Endodermal cell (in vitro differentiated cells): Measurements from ENCODE around the gene GGT5. TPM values are rescaled to one million over a fixed set of nuclear protein-coding genes. Genes with fewer than 3 reads are reported as not detected.

Experiments
- DNase-seq: peaks from one replicate; pipeline ENCODE4 v3.0.0-alpha.2; 2017
- H3K27ac ChIP-seq: 2 replicates; pipeline ENCODE4 v1.5.1; 2013; ENCODE audit warnings: mild to moderate bottlenecking, low read depth, low read length, moderate library complexity
- H3K27me3 ChIP-seq: 2 replicates; pipeline ENCODE4 v1.6.1; 2013; ENCODE audit warnings: mild to moderate bottlenecking, low read length, moderate library complexity; ENCODE audit not compliant: insufficient read depth, control insufficient read depth, poor library complexity, severe bottlenecking
- H3K36me3 ChIP-seq: 2 replicates; pipeline ENCODE4 v1.7.0; 2013; ENCODE audit warnings: mild to moderate bottlenecking, low read length, moderate library complexity; ENCODE audit not compliant: control insufficient read depth, insufficient read depth
- H3K4me1 ChIP-seq: one replicate; pipeline ENCODE4 v1.7.0; 2013; ENCODE audit warnings: low read length; ENCODE audit not compliant: control insufficient read depth, insufficient read depth
- H3K4me3 ChIP-seq: 2 replicates; pipeline ENCODE4 v1.5.1; 2013; ENCODE audit warnings: mild to moderate bottlenecking, low read length, moderate library complexity
- H3K9ac ChIP-seq: 2 replicates; pipeline ENCODE4 v1.6.1; 2013; ENCODE audit warnings: mild to moderate bottlenecking, low read length, moderate library complexity; ENCODE audit not compliant: poor library complexity, severe bottlenecking; ENCODE audit errors: extremely low read depth
- H3K9me3 ChIP-seq: 2 replicates; pipeline ENCODE4 v1.6.1; 2013; ENCODE audit warnings: mild to moderate bottlenecking, low read length, moderate library complexity; ENCODE audit not compliant: control insufficient read depth
- H3K27ac Mint-ChIP-seq: 2 replicates; pipeline ENCODE4 v1.8.0; 2020; ENCODE audit warnings: mixed read lengths
- H3K27me3 Mint-ChIP-seq: 2 replicates; pipeline ENCODE4 v1.8.0; 2021; ENCODE audit warnings: mild to moderate bottlenecking, mixed read lengths; ENCODE audit not compliant: insufficient read depth
- H3K36me3 Mint-ChIP-seq: 2 replicates; pipeline ENCODE4 v1.8.0; 2020; ENCODE audit warnings: low read depth, mixed read lengths
- H3K4me1 Mint-ChIP-seq: 2 replicates; pipeline ENCODE4 v1.8.0; 2020; ENCODE audit warnings: mixed read lengths
- H3K4me3 Mint-ChIP-seq: 2 replicates; pipeline ENCODE4 v1.8.0; 2020; ENCODE audit warnings: mild to moderate bottlenecking, moderate library complexity, mixed read lengths
- H3K9me3 Mint-ChIP-seq: 2 replicates; pipeline ENCODE4 v1.8.0; 2020; ENCODE audit warnings: mild to moderate bottlenecking, mixed read lengths
- WGBS, 2 experiments: methylation state at CpG; one replicate each; pipeline versions ENCODE4 v1.1.5 to v1.1.7; 2013; ENCODE audit warnings: missing lambda C conversion rate in 2 of 2, mixed read lengths in 1 of 2; ENCODE audit not compliant: insufficient coverage in 1 of 2, insufficient read length in 1 of 2; 5-methylcytosine and 5-hydroxymethylcytosine counted together
- total RNA-seq, 2 donors: library from RNA; stranded (reverse); fragmentation: NEBNext Ultra II Directional in 1 of 2; extraction: Animal tissue kit (Norgen Biotek cat#: 25700) in 1 of 2; gene quantifications; 2 replicates in 1 of 2; 3 replicates in 1 of 2; pipeline ENCODE4 v1.2.1, GENCODE V29; 2021
- TF ChIP-seq, protein P1 (sequence below): fragments of 200-600 bp; sonication (generic); conservative IDR thresholded peaks from 2 replicates; pipeline ENCODE4 v1.5.0; 2021; ENCODE audit warnings: antibody characterized with exemption, mild to moderate bottlenecking

The GGT5 gene
- total RNA-seq, 2 donors from 2014 or later, result 0.29 TPM; not detected in 1

DNA sequence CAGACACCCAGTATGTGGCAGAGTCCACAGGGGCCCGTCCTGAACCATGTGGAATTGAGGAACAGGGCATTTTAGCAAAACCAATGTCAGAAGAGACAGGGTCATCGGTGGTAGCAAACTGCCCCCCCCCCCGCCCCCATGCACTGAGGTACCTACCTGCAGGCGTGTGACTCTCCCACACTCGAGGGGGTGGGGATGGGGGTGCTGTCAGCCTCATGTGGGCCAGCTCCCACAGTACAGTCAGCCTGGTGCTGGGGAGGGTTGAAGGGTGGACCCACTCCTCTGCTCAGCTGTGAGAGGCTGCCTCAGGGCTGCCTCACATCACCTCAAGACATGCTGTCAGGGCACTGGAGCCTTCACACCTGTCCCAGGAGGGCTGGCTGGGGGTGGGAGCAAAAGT, 74.2 kb downstream of the GGT5 start:
- no peaks in the 10 kb centered on the region for H3K9me3 ChIP-seq
- no peaks in the 10 kb centered on the region for H3K9me3 Mint-ChIP-seq

DNA sequence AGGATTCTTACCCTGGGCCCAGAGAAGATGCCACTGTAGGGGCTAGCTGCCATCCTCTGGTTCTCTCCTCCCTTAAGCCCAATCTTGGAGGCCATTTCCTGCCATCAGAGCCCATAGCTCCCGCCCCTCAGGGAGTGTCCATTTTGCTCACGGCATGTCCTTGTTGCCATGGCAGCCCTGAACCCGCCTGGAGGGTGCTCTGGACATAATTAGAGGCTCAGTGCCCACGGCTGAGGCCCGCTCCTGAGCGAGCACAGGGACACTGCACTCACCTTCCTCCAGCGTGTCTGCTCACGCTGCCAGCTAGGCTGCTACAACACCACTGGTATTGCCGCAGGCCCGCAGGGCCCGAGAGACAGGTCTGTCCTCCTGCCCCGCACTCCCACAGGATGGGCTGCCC, 74.7 kb downstream of the GGT5 start:
- Mint-ChIP-seq H3K27me3 (no peaks in the 10 kb centered on the region), H3K36me3 (peaks cover 26% of the 10 kb centered on the region), H3K4me3 (no peak overlapping the region), H3K4me1 (no peaks in the 10 kb centered on the region), H3K27ac (no peak overlapping the region), H3K9me3 (no peaks in the 10 kb centered on the region)
- Histone ChIP-seq H3K27ac (no peak overlapping the region), H3K4me3 (no peak overlapping the region), H3K9me3 (no peaks in the 10 kb centered on the region), H3K9ac (no peak overlapping the region), H3K4me1 (no peaks in the 10 kb centered on the region), H3K27me3 (no peaks in the 10 kb centered on the region), H3K36me3 (peaks cover 18% of the 10 kb centered on the region)
- no peak for DNase-seq
- 87 to 93% methylated on average over 9 to 12 of the region's 12 CpGs for WGBS, 2 experiments
- TF ChIP-seq, protein P1, sequence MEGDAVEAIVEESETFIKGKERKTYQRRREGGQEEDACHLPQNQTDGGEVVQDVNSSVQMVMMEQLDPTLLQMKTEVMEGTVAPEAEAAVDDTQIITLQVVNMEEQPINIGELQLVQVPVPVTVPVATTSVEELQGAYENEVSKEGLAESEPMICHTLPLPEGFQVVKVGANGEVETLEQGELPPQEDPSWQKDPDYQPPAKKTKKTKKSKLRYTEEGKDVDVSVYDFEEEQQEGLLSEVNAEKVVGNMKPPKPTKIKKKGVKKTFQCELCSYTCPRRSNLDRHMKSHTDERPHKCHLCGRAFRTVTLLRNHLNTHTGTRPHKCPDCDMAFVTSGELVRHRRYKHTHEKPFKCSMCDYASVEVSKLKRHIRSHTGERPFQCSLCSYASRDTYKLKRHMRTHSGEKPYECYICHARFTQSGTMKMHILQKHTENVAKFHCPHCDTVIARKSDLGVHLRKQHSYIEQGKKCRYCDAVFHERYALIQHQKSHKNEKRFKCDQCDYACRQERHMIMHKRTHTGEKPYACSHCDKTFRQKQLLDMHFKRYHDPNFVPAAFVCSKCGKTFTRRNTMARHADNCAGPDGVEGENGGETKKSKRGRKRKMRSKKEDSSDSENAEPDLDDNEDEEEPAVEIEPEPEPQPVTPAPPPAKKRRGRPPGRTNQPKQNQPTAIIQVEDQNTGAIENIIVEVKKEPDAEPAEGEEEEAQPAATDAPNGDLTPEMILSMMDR, result no peak

More for the DNA sequence above, 74.2 kb downstream of the GGT5 start:
- Histone ChIP-seq H3K27ac (no peak overlapping the region), H3K4me3 (no peak overlapping the region), H3K36me3 (peaks cover 17% of the 10 kb centered on the region), H3K9ac (no peak overlapping the region), H3K27me3 (no peaks in the 10 kb centered on the region), H3K4me1 (no peaks in the 10 kb centered on the region)
- Mint-ChIP-seq H3K27ac (no peak overlapping the region), H3K36me3 (peaks cover 25% of the 10 kb centered on the region), H3K27me3 (no peaks in the 10 kb centered on the region), H3K4me3 (no peak overlapping the region), H3K4me1 (no peaks in the 10 kb centered on the region)
- no peak for DNase-seq
- WGBS, 2 experiments, result 90% methylated on average over 5 of the region's 5 CpGs; no CpG with 5 or more reads in 1 of the 2 experiments
- TF ChIP-seq, protein P1, result no peak

Other genes starting within 250 kb of the GGT5 start
- not detected for gene GSTT4, start 239.6 kb downstream of the GGT5 start, total RNA-seq
- gene CABIN1, start 233.8 kb downstream of the GGT5 start, total RNA-seq, result 10 to 100 TPM; 87.0 to 93.3 TPM
- 1 to 10 TPM in 1 of 2 donors, under 1 TPM in 1; 0.40 to 1.6 TPM for gene SUSD2, start 63.6 kb downstream of the GGT5 start, total RNA-seq
- 10 to 100 TPM; 61.9 to 69.1 TPM for gene SPECC1L, start 25.7 kb upstream of the GGT5 start, total RNA-seq
- gene ADORA2A, start 182.5 kb upstream of the GGT5 start, total RNA-seq, result 1 to 10 TPM; 4.1 to 4.7 TPM